ENCODE data around the gene CCPG1.

- peak in 5 of 6 experiments; percentile 24 to 60 (median 45) for TF ChIP-seq CTCF (IDR thresholded peaks at IDR 0.05)
- TF ChIP-seq POLR2AphosphoS5 (IDR thresholded peaks at IDR 0.05): no peak
Measured at GRCh38 chr15:55434989-55435825, 27.0 kb upstream of the CCPG1 start.

Measured in upper lobe of left lung (tissue), 4 donors.